Measurements from ENCODE around the gene FUT4. TPM values are rescaled to one million over a fixed set of nuclear protein-coding genes. Genes with fewer than 3 reads are reported as not detected.

Gene FUT4
- total RNA-seq, 1 experiment from 2014 or later = 5.7 TPM

- no TSS peak for BruUV-seq (replicated peaks)
- Histone ChIP-seq H3K27ac (ENCODE audit: low read depth, low read length) (no peak overlapping the region), H3K27me3 (ENCODE audit: insufficient read depth, low read length) (no peaks in the 10 kb centered on the region), H3K4me2 (ENCODE audit: low read length) (no peak overlapping the region), H3K9ac (ENCODE audit: low read length) (no peak overlapping the region), H3K4me1 (ENCODE audit: control insufficient read depth in 1 of 2, insufficient read depth in 2 of 2, low read length in 2 of 2) (no peaks in the 10 kb centered on the region), H3K36me3 (ENCODE audit: control insufficient read depth in 1 of 2, insufficient read depth in 2 of 2, low read length in 2 of 2) (no peaks in the 10 kb centered on the region), H3K9me2 (ENCODE audit: insufficient read depth) (no peaks in the 10 kb centered on the region), H4K20me1 (ENCODE audit: insufficient read depth) (no peaks in the 10 kb centered on the region), H3K9me3 (ENCODE audit: control insufficient read depth in 1 of 2, insufficient read depth in 1 of 2, low read depth in 1 of 2, low read length in 2 of 2) (no peaks in the 10 kb centered on the region), H3K4me3 (replicated peaks in 1 of 2; ENCODE audit: low read depth in 1 of 2, low read length in 2 of 2) (no peak overlapping the region), H2AFZ (ENCODE audit: low read depth, low read length, poor library complexity, severe bottlenecking) (no peak overlapping the region), H3K79me2 (ENCODE audit: insufficient read depth, low read length) (no peaks in the 10 kb centered on the region)
- ATAC-seq = no peak
- RAD21 ChIA-PET (ENCODE audit: low non-redundant PET in 1 of 2, low total read pairs in 2 of 2, uncharacterized antibody in 2 of 2, unreplicated experiment in 2 of 2) = no interaction called here
- POLR2A ChIA-PET = no interaction called here
- intact Hi-C loops (cut with micrococcal nuclease) = no loop called here
- CTCF ChIA-PET = no interaction called here
- TF ChIP-seq EGR1 (IDR thresholded peaks at IDR 0.05; ENCODE audit: low read depth) (no peak), POLR2A (IDR thresholded peaks at IDR 0.05; ENCODE audit: borderline replicate concordance, extremely low read depth, insufficient read depth, insufficient read length) (no peak), FOSL1 (IDR thresholded peaks at IDR 0.05; ENCODE audit: low read depth) (no peak), EZH2 (IDR thresholded peaks at IDR 0.05) (no peak), MAX (IDR thresholded peaks at IDR 0.05) (no peak), RAD21 (IDR thresholded peaks at IDR 0.05; ENCODE audit: low read depth) (no peak), SIN3A (IDR thresholded peaks at IDR 0.05; ENCODE audit: low read depth) (no peak), CTCF (IDR thresholded peaks at IDR 0.05 in 2 of 3, conservative IDR thresholded peaks at IDR 0.05 in 1 of 3; ENCODE audit: borderline replicate concordance in 1 of 3, insufficient read depth in 1 of 3, low read depth in 2 of 3, low read length in 2 of 3) (no peak), TCF7L2 (IDR thresholded peaks at IDR 0.05; ENCODE audit: borderline replicate concordance, extremely low read depth, insufficient read depth, insufficient read length) (no peak), REST (IDR thresholded peaks at IDR 0.05; ENCODE audit: low read depth) (no peak), SRF (IDR thresholded peaks at IDR 0.05; ENCODE audit: low read depth) (no peak), ELF1 (IDR thresholded peaks at IDR 0.05; ENCODE audit: borderline replicate concordance, low read depth) (no peak), JUND (IDR thresholded peaks at IDR 0.05) (no peak), POLR2AphosphoS5 (IDR thresholded peaks at IDR 0.05; ENCODE audit: low read depth, low read length) (no peak), YY1 (IDR thresholded peaks at IDR 0.05; ENCODE audit: extremely low read depth, insufficient replicate concordance, low read depth, low read length) (no peak), CEBPB (IDR thresholded peaks at IDR 0.05; ENCODE audit: low read depth) (no peak), ZFX (IDR thresholded peaks at IDR 0.05) (no peak), EZH2phosphoT487 (IDR thresholded peaks at IDR 0.05; ENCODE audit: borderline replicate concordance) (no peak)
- DNase-seq (ENCODE audit: low read depth, low spot score) = no peak
Observed at GRCh38 chr11:94576306-94576705, 32.6 kb downstream of the FUT4 start.
